HCT116 (cell line): ENCODE measurements around the gene PCSK6. TPM values are rescaled to one million over a fixed set of nuclear protein-coding genes. Genes with fewer than 3 reads are reported as not detected.

Experiments used
- ATAC-seq: fragments of 200-7000 bp; cut with Tn5 transposase; 2 replicates; pipeline ENCODE4 v1.9.1; 2020; ENCODE audit warnings: mild to moderate bottlenecking, moderate library complexity
- BruUV-seq: library from RNA; stranded (reverse); fragments of 400-500 nt; replicated peaks from 2 replicates; lab custom pipeline; 2021; lab: Mats Ljungman, UMichigan
- CTCF ChIA-PET: fragments of 300-600 bp; sonication (Branson Sonifier 250); formaldehyde crosslinking; loops from one replicate; lab custom pipeline; 2021; ENCODE audit warnings: antibody characterized with exemption; lab: Charles Lee
- POLR2A ChIA-PET: fragments of 300-600, 350-600 bp; sonication (Branson Sonifier 250); formaldehyde crosslinking; loops from one replicate; lab custom pipeline; 2021; ENCODE audit warnings: antibody characterized with exemption; lab: Charles Lee
- RAD21 ChIA-PET, 2 experiments: fragments of 300-600 bp; sonication (Branson Sonifier 250); formaldehyde crosslinking; loops; one replicate each; lab custom pipeline; 2023; ENCODE audit warnings: low total read pairs in 2 of 2; ENCODE audit not compliant: uncharacterized antibody in 2 of 2, unreplicated experiment in 2 of 2, low non-redundant PET in 1 of 2; lab: Charles Lee
- DNase-seq: peaks from one replicate; pipeline ENCODE4 v3.0.0-alpha.2; 2010; ENCODE audit warnings: low read depth, low spot score
- H2AFZ ChIP-seq: fragments of 200-600 bp; shearing (Covaris generic), sonication (generic); 2 replicates; pipeline ENCODE4 v1.6.1; 2017; ENCODE audit warnings: low read depth, mixed run types, mixed read lengths, antibody characterized with exemption, low read length; ENCODE audit not compliant: poor library complexity, severe bottlenecking
- H3K27ac ChIP-seq: 2 replicates; pipeline ENCODE4 v1.5.1; 2012; ENCODE audit warnings: low read depth, low read length
- H3K27me3 ChIP-seq: fragments of 200-600 bp; sonication (generic); 2 replicates; pipeline ENCODE4 v1.6.1; 2016; ENCODE audit warnings: mixed run types, low read length, mixed read lengths; ENCODE audit not compliant: insufficient read depth
- H3K36me3 ChIP-seq, 2 experiments: fragments of 200-500 bp in 1 of 2; fragments of 200-600 bp in 1 of 2; sonication (Bioruptor generic) in 1 of 2; sonication (generic) in 1 of 2; 2 replicates each; pipeline versions ENCODE4 v1.5.1 to v1.6.1; 2014 to 2016; ENCODE audit warnings: low read length in 2 of 2, inconsistent platforms in 1 of 2, mixed read lengths in 1 of 2, mixed run types in 1 of 2; ENCODE audit not compliant: insufficient read depth in 2 of 2, control insufficient read depth in 1 of 2
- H3K4me1 ChIP-seq, 2 experiments: fragments of 200-600 bp in 1 of 2; sonication (generic) in 1 of 2; 2 replicates each; pipeline versions ENCODE4 v1.5.1 to v1.6.1; 2012 to 2017; ENCODE audit warnings: low read length in 2 of 2, inconsistent platforms in 1 of 2, mild to moderate bottlenecking in 1 of 2, mixed read lengths in 1 of 2, mixed run types in 1 of 2, moderate library complexity in 1 of 2; ENCODE audit not compliant: insufficient read depth in 2 of 2, control insufficient read depth in 1 of 2
- H3K4me2 ChIP-seq: fragments of 200-600 bp; sonication (generic); 2 replicates; pipeline ENCODE4 v1.6.1; 2017; ENCODE audit warnings: mixed run types, low read length, mixed read lengths
- H3K4me3 ChIP-seq, 2 experiments: fragments of 200-600 bp in 1 of 2; sonication (generic) in 1 of 2; replicated peaks in 1 of 2; 2 replicates each; pipeline ENCODE4 v1.5.1; 2011 to 2016; ENCODE audit warnings: low read length in 2 of 2, control low read depth in 1 of 2, low read depth in 1 of 2, mild to moderate bottlenecking in 1 of 2, mixed read lengths in 1 of 2, mixed run types in 1 of 2
- H3K79me2 ChIP-seq: fragments of 200-600 bp; sonication (generic); 2 replicates; pipeline ENCODE4 v1.6.1; 2017; ENCODE audit warnings: mild to moderate bottlenecking, mixed run types, low read length, moderate library complexity, mixed read lengths; ENCODE audit not compliant: insufficient read depth
- H3K9ac ChIP-seq: fragments of 200-600 bp; sonication (generic); 2 replicates; pipeline ENCODE4 v1.6.1; 2016; ENCODE audit warnings: low read length, mixed read lengths
- H3K9me2 ChIP-seq: fragments of 200-600 bp; sonication (generic), shearing (Covaris generic); 2 replicates; pipeline ENCODE4 v1.6.1; 2017; ENCODE audit warnings: mixed run types, mild to moderate bottlenecking, moderate library complexity; ENCODE audit not compliant: insufficient read depth
- H3K9me3 ChIP-seq, 2 experiments: fragments of 200-500 bp in 1 of 2; fragments of 200-600 bp in 1 of 2; sonication (Bioruptor generic) in 1 of 2; sonication (generic) in 1 of 2; 2 replicates each; pipeline ENCODE4 v1.6.1; 2014 to 2017; ENCODE audit warnings: low read length in 2 of 2, mixed read lengths in 2 of 2, inconsistent platforms in 1 of 2, low read depth in 1 of 2, mild to moderate bottlenecking in 1 of 2, mixed run types in 1 of 2, moderate library complexity in 1 of 2; ENCODE audit not compliant: control insufficient read depth in 1 of 2, insufficient read depth in 1 of 2
- H4K20me1 ChIP-seq: fragments of 200-600 bp; sonication (generic), shearing (Covaris generic); 2 replicates; pipeline ENCODE4 v1.6.1; 2017; ENCODE audit warnings: mixed run types, mild to moderate bottlenecking, moderate library complexity; ENCODE audit not compliant: insufficient read depth
- CBX3 ChIP-seq: IDR thresholded peaks from 2 replicates; pipeline ENCODE4 v1.6.1; 2012; ENCODE audit warnings: low read depth
- EGR1 ChIP-seq: IDR thresholded peaks from 2 replicates; pipeline ENCODE4 v1.6.1; 2012; ENCODE audit warnings: low read depth
- ELF1 ChIP-seq: IDR thresholded peaks from 2 replicates; pipeline ENCODE4 v1.6.1; 2012; ENCODE audit warnings: low read depth, borderline replicate concordance
- EZH2 ChIP-seq: fragments of 200-600 bp; sonication (generic); IDR thresholded peaks from 2 replicates; pipeline ENCODE4 v1.6.1; 2017; ENCODE audit warnings: antibody characterized with exemption, mixed run types
- EZH2phosphoT487 ChIP-seq: fragments of 200-600 bp; IDR thresholded peaks from 2 replicates; pipeline ENCODE4 v1.6.1; 2018; ENCODE audit warnings: antibody characterized with exemption, borderline replicate concordance
- POLR2A ChIP-seq: IDR thresholded peaks from 2 replicates; pipeline ENCODE4 v1.7.0; 2011; ENCODE audit warnings: borderline replicate concordance; ENCODE audit not compliant: insufficient read depth, insufficient read length; ENCODE audit errors: extremely low read depth
- POLR2AphosphoS5 ChIP-seq: IDR thresholded peaks from 2 replicates; pipeline ENCODE4 v1.6.1; 2011; ENCODE audit warnings: mild to moderate bottlenecking, low read depth, low read length, moderate library complexity
- SIN3A ChIP-seq: IDR thresholded peaks from 2 replicates; pipeline ENCODE4 v1.6.1; 2012; ENCODE audit warnings: low read depth
- SP1 ChIP-seq: IDR thresholded peaks from 2 replicates; pipeline ENCODE4 v1.6.1; 2012; ENCODE audit warnings: low read depth
- TCF7L2 ChIP-seq: IDR thresholded peaks from 2 replicates; pipeline ENCODE4 v1.7.0; 2011; ENCODE audit warnings: borderline replicate concordance, inconsistent platforms; ENCODE audit not compliant: insufficient read depth, insufficient read length; ENCODE audit errors: extremely low read depth
- ZFX ChIP-seq: fragments of 450-650 bp; IDR thresholded peaks from 2 replicates; pipeline ENCODE4 v1.6.1; 2017
- intact Hi-C: fragments of 100-400 bp; cut with micrococcal nuclease; formaldehyde crosslinking; loops from 2 replicates; pipeline ENCODE4 v1.10.0; 2022
- total RNA-seq: library from RNA; stranded (reverse); gene quantifications from one replicate; pipeline ENCODE4 v1.2.1, GENCODE V29; 2021; ENCODE audit not compliant: unreplicated experiment
- TF ChIP-seq, protein P1 (sequence below): IDR thresholded peaks from 2 replicates; pipeline ENCODE4 v1.6.1; 2012
- TF ChIP-seq, protein P2 (sequence below), 3 experiments: fragments of 200-600 bp in 1 of 3; sonication (generic) in 1 of 3; IDR thresholded peaks in 2 of 3; conservative IDR thresholded peaks in 1 of 3; 2 replicates each; pipeline ENCODE4 v1.5.1; 2012 to 2017; ENCODE audit warnings: low read depth in 2 of 3, low read length in 2 of 3, antibody characterized with exemption in 1 of 3, borderline replicate concordance in 1 of 3, control low read depth in 1 of 3, mild to moderate bottlenecking in 1 of 3, mixed read lengths in 1 of 3, mixed run types in 1 of 3, moderate library complexity in 1 of 3; ENCODE audit not compliant: insufficient read depth in 1 of 3
- TF ChIP-seq, protein P3 (sequence below): IDR thresholded peaks from 2 replicates; pipeline ENCODE4 v1.6.1; 2012

The PCSK6 gene
- total RNA-seq, 1 experiment from 2014 or later, result 13.5 TPM

DNA sequence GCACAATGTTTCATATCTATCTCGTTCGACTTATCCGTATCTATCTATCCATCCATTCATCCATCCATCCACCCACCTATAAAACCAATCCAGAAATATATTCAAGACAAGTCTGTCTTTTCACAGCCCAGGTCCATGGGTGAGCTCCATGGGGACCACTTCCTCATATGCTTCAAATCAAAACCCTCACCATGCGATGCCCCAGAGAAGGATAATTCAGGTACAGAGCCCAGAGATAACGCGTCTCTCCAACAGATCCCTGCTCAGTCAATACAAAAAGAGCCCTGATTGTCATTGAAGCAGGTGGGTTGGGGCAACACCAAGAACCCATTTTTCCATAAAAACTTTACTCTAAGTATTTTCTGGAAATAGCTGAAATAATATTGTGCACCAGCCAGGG, 47.2 kb downstream of the PCSK6 start:
- POLR2A ChIA-PET, result no interaction called here
- intact Hi-C loops, result no loop called here

More for the DNA sequence above, 47.2 kb downstream of the PCSK6 start:
- no peak overlapping the region for H3K4me2 ChIP-seq
- peaks cover 0 to 12% of the 10 kb centered on the region in 2 experiments; a peak in 1 of 4 replicates for H3K4me1 ChIP-seq
- H3K9me2 ChIP-seq, result no peaks in the 10 kb centered on the region
- H3K27ac ChIP-seq, result no peak overlapping the region
- H3K36me3 ChIP-seq, result no peaks in the 10 kb centered on the region
- no peak overlapping the region for H3K4me3 ChIP-seq
- ChIA-PET CTCF (no interaction called here), RAD21 (no interaction called here)
- H4K20me1 ChIP-seq, result no peaks in the 10 kb centered on the region
- H3K9ac ChIP-seq, result no peak overlapping the region
- H3K27me3 ChIP-seq, result no peaks in the 10 kb centered on the region
- H3K9me3 ChIP-seq, result no peaks in the 10 kb centered on the region
- H3K79me2 ChIP-seq, result no peaks in the 10 kb centered on the region
- DNase-seq (no peak), ATAC-seq (no peak)
- no peak overlapping the region for H2AFZ ChIP-seq
- BruUV-seq, result no TSS peak
- TF ChIP-seq, protein P1, sequence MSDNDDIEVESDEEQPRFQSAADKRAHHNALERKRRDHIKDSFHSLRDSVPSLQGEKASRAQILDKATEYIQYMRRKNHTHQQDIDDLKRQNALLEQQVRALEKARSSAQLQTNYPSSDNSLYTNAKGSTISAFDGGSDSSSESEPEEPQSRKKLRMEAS, result no peak
- no peak for TF ChIP-seq SIN3A
- TF ChIP-seq, protein P2, sequence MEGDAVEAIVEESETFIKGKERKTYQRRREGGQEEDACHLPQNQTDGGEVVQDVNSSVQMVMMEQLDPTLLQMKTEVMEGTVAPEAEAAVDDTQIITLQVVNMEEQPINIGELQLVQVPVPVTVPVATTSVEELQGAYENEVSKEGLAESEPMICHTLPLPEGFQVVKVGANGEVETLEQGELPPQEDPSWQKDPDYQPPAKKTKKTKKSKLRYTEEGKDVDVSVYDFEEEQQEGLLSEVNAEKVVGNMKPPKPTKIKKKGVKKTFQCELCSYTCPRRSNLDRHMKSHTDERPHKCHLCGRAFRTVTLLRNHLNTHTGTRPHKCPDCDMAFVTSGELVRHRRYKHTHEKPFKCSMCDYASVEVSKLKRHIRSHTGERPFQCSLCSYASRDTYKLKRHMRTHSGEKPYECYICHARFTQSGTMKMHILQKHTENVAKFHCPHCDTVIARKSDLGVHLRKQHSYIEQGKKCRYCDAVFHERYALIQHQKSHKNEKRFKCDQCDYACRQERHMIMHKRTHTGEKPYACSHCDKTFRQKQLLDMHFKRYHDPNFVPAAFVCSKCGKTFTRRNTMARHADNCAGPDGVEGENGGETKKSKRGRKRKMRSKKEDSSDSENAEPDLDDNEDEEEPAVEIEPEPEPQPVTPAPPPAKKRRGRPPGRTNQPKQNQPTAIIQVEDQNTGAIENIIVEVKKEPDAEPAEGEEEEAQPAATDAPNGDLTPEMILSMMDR (IDR thresholded peaks at IDR 0.05 in 2 of 3, conservative IDR thresholded peaks at IDR 0.05 in 1 of 3; ENCODE audit: borderline replicate concordance in 1 of 3, insufficient read depth in 1 of 3, low read depth in 2 of 3, low read length in 2 of 3), result no peak
- no peak for TF ChIP-seq CBX3
- TF ChIP-seq SP1, result no peak
- TF ChIP-seq POLR2A, result no peak
- TF ChIP-seq EZH2phosphoT487, result no peak
- TF ChIP-seq, protein P3, sequence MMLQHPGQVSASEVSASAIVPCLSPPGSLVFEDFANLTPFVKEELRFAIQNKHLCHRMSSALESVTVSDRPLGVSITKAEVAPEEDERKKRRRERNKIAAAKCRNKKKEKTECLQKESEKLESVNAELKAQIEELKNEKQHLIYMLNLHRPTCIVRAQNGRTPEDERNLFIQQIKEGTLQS, result no peak
- TF ChIP-seq POLR2AphosphoS5, result no peak
- no peak for TF ChIP-seq ZFX
- TF ChIP-seq TCF7L2, result no peak
- TF ChIP-seq EZH2, result no peak
- TF ChIP-seq EGR1, result no peak
- TF ChIP-seq ELF1, result no peak
